CD4-positive, alpha-beta T cell treated with Interleukin-1 beta for 1 hour (primary cell): ENCODE results near the gene ECHS1.
"Not testable (repeated sequence)": the region's sequence is repeated elsewhere in the genome, so short reads cannot be mapped to it uniquely, and the experiment has no call there.

Experiments
- DNase-seq, 2 donors: peaks; one replicate each; pipeline ENCODE4 v3.0.0-alpha.2; 2020 to 2022

Gene ECHS1

DNA sequence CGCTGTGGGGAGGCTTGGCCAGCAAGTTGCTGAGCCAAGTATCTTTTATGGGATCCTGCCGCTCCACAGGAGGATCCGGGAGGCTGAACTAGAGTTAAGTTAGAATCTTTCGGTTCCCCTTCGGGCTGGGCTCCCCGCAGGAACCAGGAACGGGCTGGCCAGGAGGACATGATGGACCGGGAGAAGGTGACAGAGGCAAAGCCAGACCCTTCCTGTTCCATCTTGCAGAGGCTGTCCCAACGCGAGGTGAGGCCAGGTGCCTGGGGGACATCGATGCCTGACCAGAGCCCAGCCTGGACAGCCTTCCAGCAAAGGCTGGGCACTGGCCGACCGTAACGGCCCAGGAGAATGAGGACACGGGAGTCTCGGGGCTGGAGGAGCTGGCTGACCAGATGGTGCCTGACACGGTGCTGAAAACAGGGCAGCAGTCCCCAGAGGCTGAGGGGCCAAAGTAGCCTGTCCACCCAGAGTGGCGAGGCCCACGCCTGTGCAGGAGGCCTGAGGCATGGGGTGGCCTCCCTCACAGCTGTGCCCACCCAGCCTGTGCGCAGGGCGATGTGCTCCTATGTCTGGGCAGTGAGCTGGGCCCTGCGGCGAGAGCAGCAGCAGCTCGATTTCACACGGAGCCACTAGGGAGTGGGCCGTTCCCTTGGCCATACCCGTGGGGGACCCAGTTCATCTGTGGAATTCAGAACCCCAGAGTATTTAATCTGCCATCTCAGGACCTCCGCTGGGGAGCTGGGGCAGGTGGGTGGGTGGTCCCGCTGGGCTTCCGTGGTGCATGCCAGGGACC lies 4.1 kb upstream of the ECHS1 start:
- no peak for DNase-seq

DNA sequence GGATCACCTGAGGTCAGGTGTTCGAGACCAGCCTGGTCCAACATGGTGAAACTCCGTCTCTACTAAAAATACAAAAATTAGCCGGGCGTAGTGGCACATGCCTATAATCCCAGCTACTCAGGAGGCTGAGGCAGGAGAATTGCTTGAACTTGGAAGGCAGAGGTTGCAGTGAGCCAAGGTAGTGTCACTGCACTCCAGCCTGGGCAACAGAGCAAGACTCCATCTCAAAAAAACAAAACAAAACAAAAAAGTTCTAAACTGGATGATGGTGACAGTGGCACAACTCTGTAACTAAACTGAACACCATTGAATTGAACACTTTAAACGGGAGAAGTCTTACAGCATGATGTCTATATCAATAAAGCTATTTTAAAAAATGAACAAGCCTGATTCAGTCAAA lies 3.0 kb upstream of the ECHS1 start:
- not testable (repeated sequence) for DNase-seq

DNA sequence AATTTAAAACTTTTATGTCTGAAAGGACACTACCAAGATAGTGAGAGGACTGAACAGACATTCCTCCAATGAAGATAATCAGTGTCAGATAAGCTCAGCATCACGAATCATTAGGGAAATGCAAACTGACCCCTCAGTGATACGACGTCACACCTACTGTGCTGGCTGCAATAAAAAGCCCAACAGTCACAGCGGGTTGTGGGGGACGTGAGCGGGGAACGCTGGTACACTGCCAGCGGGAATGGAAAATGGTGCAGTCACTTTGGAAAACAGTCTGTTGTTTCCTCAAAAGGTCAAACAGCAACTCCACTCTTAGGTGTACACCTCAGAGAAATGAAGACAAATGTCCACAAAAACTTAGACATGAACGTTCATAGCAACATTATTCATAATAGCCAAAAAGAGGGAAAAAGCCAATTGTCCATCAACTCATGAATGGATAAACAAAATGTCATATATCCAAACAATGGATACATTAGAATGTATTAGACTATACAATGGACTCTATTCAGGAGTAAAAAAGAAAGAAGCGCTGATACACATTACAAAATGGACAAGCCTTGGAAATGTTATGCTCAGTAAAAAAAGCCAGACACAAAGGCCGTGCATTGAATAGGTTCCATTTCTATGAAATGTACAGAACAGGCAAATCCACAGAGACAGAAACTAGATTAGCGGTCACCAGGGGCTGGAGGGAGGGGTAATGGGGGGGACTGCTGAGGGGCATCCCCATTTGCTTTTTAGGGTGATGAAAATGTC lies 2.4 kb upstream of the ECHS1 start:
- DNase-seq: no peak

DNA sequence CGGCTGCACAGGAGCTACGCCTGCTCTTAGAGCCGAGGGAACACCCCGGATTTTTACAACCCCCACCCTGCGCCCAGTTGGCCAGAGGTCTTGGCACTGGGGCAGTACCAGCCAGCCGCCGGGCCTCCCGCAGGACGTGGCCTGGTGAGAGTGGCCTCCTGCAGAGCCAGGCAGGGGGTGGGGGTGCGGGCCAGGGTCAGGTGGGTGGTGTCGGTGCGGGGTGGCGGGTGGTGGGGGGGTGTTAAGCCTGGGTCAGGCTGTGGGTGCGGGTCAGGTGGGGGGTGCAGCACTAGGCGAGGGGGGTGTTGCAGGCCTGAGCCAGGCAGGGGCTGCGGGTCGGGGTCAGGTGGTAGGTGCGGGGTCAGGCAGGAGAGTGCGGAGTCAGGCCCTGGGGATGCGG lies 647 bp downstream of the ECHS1 start:
- no peak for DNase-seq

DNA sequence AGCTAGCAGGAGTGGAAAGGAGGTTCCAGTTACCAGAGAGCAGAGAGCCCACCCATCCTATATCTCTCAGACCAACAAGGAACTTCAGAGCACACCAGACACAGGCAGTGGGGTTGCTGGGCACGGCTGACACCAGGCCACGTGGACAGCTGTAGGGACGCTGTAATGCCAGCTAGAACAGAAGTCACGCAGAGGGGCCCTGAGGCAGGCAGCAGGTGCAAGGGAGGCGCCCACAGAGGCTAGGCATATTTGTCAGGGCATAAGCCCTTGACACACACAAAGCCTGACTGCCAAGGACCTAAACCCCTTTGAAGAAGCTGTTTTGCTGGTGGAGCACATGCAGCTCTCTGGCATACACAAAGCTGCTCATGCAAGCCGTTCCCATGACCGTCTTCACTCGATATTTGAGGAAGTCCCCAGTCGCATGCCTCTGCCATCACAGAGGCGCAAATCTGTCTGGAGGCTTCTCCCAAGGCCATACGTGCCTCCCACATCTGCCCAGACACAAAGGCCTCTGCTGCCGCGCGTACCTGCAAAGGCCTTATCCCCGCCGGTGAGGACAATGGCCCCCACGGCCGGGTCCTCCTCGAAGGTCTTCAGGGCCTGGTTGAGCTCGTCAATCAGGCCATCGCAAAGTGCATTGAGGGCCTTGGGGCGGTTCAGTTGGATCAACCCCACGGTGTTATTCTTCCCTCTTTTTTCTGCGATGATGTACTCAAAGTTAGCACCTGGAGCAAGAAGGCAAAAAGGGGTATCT lies 2.9 kb downstream of the ECHS1 start:
- DNase-seq: no peak

DNA sequence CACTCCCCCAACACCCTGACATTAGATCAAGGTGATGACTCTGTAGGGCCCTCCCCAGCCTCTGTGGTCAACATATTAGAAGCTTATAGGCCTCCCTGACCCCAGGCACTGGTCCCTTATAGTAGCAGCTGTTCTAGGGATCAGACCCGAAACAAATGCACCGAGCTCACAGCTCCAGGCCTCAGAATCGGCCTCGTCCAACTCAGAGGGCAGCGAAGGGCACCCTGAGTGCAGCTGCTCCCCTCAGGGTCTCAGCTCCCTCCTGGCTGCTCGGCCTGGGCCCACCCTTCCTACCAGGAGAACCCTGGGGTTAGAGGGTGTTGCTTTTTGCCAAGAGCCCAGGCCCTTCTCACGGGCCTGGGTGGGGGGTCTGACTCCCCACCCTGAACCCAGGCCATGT lies 5.0 kb downstream of the ECHS1 start:
- no peak for DNase-seq

DNA sequence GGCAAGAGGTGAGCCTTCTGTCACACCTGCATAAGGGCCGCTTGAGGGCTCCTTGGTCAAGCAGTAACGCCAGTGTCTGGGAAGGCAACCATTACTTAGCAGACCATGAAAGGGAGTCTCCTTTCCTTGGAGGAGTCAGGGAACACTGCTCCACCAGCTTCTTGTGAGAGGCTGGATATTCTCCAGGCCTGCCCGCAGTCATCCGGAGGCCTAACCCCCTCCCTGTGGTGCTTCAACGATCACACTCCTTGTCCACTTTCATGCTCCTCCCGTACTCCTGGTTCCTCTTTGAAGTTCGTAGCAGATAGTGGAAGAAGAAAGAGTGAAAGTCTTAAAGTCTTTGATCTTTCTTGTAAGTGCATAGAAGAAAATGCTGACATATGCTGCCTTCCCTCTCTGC lies 5.7 kb downstream of the ECHS1 start:
- DNase-seq: not testable (repeated sequence)

DNA sequence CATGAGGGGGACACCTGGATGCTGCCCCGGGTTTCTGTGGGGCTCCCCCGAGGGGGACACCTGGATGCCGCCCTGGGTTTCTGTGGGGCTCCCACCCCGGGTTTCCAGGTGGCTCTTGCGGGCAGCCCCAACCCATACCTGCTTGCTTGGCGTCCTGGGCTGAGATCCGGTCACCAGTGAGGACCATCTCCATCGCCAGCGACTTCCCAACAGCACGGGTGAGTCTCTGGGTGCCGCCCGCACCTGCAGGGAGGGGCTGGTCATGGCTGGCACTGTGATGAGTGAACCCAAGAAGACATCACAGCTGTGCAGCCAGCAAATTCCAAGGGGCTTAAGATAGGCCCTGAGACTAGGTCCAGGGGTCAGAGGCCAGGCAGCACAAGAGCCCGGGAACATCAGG lies 6.4 kb downstream of the ECHS1 start:
- DNase-seq: no peak

DNA sequence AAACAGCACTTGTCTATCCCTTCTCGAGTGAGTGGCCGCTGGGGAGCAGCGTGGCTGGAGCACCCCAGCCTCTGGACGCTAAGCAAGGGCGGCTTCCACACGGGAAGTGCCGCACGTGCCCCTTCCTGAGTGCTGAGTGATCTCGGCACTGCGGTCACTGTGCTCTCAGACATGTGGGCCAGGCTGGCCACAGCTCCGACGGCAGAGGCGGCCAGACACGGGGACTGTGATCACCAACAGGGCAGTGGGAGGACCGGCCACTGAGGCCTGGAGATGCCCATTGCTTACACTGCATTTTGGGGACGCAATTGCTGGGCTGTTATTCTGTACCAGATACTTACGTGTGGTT lies 7.0 kb downstream of the ECHS1 start:
- no peak for DNase-seq

DNA sequence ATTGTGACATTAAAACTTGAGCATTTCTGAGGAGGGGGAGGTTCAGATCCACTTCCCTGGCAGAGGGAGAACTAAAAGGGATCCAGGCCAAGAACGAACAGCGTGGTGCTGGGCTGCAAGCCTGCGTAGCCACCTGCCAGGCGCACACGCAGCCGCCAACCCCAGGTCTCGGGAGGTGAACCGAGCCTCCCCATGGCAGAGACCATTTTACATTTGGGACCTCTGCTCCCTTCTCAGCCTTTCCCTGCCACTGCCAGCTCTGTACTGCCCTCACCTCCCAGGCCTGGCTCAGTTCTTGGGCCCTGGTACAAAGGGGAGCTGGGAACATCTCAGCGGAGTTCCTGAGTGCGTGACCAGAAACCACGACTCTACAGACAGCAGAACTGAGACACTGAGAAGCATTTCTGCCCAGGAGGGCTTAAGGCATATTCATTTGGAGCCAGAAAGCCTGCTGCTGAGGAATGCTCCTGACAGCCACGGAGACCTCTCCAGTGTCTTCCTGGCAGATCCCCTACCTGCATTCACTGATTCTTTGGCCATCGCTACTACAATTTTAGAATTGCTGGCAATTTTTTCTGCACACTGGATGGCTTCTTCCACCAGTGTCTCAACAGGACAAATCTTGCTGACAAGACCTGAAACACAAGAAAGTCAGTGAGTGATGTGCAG lies 7.6 kb downstream of the ECHS1 start:
- no peak for DNase-seq

DNA sequence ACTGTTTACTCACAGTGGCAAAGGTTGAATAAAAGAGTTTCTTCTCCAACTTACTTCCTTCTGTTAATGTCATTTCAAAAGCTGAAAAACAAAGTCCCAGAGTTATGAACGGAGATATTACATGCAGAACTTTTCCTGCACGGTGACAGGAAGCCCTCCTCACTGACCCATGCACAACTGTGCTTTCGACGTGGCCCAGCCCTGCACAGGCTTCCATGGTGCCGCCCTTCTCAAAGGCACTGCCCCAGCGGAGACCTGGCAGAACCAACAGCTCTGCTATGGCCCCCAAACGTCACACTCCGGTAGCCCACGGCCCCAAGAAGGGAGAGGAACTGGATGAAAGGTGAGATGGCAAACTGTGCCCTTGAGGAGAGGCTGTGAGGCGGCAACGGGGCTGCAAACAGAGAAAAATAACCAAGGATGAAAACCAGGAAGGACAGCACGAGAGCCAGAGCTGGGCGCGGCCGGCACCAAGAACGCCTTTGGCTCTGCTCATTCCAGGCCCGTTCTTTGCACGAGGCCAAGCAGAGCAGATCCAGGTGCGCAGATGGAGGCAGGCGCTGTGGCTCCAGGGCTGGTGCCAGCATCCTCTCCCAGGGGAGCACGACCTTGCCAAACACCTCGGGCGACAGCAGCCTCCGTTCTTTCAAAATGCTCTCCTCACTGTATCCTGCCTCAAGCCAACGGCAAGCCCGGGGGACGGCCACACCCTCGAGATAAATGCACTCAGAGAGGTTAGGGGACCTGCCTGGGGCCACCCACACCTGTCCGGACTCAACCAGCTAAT lies 8.3 kb downstream of the ECHS1 start:
- no peak for DNase-seq

DNA sequence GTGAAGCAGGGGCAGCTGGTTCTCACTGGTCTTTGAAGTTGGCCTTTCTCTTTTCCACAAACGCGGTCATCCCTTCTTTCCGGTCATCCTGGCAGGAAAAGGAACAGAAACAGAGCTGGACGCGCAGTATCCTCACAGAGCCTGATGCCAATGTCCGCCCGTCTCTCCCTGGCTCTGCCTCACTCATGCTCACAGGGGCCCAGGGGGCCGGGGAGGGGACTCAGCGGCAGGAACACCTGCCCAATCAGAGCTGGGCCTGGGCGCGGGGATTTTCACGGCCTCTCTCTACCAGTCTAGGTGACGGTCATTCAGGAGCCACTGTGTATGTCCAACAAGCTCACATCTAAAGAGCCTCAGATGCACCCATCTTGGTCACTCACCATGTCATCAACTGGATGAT lies 10.3 kb downstream of the ECHS1 start:
- no peak for DNase-seq

DNA sequence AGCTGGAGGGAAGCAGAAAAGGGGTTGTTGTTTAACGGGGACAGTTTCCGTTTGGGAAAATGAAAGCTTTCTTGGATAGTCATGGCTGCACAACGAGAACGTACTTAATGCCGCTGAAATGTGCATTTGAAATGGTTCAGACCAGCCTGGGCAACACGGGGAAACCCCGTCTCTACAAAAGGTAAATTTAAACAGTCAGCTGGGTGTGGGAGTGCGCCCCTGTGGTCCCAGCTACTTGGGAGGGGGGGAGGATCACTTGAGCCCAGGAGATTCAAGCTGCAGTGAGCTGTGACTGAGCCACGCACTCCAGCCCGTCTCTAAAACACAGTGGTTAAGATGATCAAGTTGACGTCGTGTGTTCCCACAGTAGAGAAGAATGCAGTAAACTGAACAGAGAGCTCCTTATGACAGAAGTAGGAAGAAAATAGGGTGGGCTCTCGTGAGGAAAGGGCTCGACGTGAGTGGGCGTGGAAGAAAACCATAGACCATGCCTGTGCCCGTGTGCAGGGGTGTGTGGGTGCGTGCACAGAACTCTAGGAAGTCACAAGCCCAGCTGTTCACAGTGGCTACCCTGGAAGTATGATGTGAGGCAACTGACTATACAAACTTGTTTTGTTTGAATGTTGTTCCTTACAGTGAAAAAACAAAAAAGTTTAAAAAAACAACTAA lies 11.2 kb downstream of the ECHS1 start:
- no peak for DNase-seq

DNA sequence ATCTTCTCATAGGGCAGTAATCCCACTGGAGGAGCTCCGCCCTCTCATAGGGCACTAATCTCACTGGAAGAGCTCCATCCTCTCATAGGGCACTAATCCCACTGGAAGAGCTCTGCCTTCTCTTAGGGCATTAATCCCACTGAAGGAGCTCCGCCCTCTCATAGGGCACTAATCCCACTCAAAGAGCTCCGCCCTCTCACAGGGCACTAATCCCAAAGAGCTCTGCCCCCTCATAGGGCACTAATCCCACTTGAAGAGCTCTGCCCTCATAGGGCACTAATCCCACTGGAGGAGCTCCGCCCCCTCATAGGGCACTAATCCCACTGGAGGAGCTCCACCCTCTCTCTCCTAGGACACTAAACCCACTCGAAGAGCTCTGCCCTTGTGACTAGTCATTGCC lies 11.9 kb downstream of the ECHS1 start:
- DNase-seq: no peak

DNA sequence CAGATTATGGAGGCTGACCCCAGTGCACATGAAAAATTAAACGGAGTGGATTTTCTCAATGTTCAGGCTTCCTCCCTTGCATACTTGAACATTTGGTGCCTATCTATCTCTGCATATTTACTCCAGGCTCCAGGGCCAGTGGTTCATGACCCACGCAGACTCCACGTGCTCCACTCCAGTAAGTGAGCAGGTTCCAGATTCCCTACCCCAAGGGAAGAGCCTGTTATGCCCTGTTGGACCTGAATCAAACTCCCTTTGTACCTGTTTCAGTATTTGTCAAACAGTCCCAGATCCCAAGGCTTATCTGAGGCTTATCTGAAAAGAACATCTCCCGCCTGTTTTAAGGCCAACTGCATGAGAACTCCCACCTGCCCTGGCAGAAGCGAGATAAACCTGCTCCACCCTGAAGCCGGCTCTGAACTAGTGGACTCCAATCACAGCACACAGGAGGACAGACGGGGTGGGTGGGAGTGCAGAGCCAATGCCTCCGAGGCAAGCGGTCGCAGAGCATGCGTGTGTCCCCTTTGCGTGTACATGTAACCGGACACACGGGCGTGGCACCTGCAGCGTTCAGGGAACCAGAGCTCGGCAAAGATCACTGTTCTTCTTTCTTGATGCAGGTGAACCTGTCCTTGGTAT lies 13.1 kb downstream of the ECHS1 start:
- no peak for DNase-seq

DNA sequence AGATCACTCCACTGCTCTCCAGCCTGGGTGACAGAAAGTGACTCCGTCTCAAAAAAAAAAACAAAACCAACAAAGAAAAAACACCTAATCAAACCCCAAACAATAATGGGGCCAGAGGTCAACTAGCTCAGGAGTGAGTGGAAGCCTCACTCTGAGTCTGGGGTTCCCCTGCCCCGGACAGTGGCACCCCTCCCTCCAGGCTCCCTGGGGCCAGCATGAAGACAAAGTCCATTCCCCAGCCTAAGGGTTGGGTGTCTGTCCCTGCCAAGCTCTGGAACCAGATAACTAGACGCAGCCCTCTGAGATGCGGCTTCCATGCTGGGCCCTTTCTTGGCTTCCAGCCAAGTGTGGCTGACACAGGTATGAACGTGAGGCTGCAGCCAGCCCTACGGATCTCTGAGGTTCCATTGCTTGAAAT lies 13.6 kb downstream of the ECHS1 start:
- DNase-seq: peak in 1 of 2 donors; percentile 46

DNA sequence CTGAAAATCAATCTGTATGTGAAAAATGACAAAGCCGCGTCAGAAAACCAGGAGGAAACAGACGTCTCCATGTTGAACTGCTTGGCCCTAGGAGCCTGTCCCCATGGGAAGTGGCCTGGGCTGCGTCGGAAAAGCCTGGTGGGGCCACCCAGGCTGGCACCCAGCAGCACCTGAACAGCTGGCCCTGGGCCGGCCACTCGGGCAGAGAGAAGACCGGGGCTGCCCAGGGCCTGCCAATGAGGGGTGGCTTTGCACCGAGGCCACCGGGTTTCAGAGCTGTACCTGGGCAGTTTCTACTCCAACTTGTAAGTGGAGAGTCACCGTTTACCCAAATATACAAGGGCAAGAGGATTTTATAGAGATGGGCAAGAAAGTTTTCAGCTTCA lies 14.2 kb downstream of the ECHS1 start:
- no peak for DNase-seq

DNA sequence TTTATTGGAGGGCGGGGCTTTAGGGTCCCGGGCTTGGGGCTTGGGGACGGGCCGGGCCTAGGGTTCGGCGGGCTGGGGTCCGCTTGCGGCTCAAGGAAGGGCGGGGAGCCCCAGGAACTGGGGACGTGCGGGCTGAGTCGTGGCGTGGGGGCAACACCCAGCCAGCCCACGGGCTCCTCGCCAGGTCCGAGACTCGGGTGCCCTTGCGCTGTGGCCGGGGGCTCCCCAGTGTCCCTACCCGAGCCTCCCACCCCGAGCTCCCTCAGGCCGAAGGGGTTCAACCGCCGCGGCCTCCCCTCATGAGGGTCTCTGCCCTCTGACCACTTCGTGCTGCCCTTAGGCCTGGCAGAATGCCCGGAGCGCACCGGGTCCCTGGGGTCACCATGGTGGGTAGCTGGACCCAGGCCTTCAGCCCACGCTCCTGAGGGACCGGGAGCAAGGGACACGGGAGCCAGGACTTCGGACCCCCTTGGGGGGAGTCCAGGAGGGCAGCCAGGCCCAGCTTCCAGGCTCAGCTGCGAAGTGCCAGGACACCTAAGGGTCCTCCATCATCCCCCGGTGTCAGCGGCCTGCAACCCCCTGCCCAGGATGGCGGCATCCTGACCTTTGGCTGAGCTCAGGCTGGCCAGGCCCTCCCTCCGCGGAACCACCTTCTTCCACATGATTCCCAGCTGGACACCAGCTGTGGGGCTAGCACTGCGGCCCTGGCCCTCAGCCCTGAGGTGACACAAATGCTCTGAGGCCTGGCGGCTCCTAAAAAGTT lies 14.8 kb downstream of the ECHS1 start:
- no peak for DNase-seq

DNA sequence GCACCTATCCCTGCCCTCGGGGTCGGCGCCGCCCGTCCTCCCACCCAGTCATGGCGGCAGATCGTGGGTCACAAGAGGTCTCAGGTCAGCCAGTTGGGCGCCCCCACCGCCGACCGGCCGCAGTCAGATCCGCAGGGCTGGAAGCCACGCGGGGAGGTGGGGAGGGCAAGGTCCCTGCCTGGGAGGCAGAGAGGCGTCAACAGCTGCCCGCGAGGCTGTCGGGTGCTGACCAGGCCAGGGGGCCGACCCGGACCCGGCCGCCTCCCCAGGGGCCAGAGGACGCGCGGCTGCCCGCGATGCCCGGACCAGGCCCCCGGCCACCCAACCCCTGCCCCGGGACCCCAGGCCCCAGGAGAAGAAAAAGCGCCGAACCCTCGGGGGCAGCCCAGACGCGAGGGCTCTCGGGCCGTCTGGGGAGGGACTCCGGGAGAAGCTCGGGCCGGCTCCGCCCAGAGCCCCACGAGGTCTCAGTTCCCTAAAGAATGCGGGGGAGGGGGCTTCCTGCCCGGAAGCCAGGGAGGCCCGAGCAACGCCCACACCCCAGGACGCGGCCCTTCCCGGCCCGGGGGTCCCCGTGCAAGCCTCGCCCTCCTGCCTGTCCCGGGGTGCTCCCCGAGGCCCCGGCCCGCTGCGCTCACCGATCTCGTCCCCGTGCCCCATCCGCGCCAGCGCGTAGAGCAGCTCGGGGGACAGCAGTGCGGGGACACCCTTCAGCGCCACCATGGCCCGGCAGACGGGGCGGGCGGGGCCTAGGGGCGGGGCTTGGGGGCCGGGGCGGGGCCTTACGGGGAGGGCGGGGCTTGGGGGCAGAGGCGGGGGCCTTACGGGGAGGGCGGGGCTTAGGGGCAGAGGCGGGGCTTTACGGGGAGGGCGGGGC lies 15.6 kb downstream of the ECHS1 start, which contains the start of gene FUOM:
Gene FUOM (minus strand): TSS at position 735 of the 877 bp plus-strand sequence. CDS start 12 bp downstream, at position 723.
- peak; percentile 78 to 83 for DNase-seq
